GM10248 (cell line): ENCODE measurements around the gene GLI2.

ENCODE experiments used
- CTCF ChIA-PET: fragments of 300-600 bp; sonication (Branson Sonifier 250); formaldehyde crosslinking; extraction: SDS; loops from one replicate; lab custom pipeline; 2021; ENCODE audit warnings: antibody characterized with exemption; lab: Yijun Ruan, JAX
- POLR2A ChIA-PET: fragments of 350-650 bp; sonication (Branson Sonifier 250); formaldehyde crosslinking; extraction: SDS; loops from one replicate; lab custom pipeline; 2020; ENCODE audit warnings: antibody characterized with exemption; lab: Yijun Ruan, JAX
- DNase-seq: peaks from one replicate; pipeline ENCODE4 v3.0.0; 2012; ENCODE audit errors: extremely low spot score
- TF ChIP-seq, protein P1 (sequence below): IDR thresholded peaks from 2 replicates; pipeline ENCODE4 v1.5.1; 2012; ENCODE audit warnings: mild to moderate bottlenecking, low read depth; ENCODE audit errors: extremely low read depth, missing control alignments, control extremely low read depth

GLI2 gene

DNA sequence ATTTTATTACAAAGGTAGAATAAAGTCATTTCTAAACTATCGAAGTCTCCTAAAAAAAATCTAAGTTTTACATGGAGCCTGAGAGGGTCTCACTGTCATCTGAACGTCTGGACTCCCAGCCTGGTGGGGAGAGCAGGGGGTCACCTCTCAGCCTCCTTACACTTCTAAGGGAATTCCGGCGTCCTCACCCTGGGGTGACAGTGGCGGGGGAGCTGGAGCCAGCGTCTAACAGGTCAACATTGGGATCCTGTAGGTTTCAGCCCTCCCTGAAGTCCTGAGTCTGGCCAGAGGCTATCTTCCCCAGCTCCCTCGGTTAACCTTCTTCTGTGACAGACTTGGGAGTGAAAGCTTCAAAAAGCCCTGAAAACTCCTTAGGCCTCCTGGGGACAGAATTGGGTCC is 34.6 kb upstream of the GLI2 start:
- CTCF ChIA-PET = interaction anchor here (0.8 to 1.2 kb wide), 3 partner anchors 18 to 20 kb away, joined by 3 to 5 read pairs (median 3); no protein-coding TSS in a partner anchor
- POLR2A ChIA-PET = interaction anchor here (0.6 kb wide), 1 partner anchor 1632 kb away, joined by 4 read pairs; no protein-coding TSS in a partner anchor
- DNase-seq = no peak
- TF ChIP-seq, protein P1, sequence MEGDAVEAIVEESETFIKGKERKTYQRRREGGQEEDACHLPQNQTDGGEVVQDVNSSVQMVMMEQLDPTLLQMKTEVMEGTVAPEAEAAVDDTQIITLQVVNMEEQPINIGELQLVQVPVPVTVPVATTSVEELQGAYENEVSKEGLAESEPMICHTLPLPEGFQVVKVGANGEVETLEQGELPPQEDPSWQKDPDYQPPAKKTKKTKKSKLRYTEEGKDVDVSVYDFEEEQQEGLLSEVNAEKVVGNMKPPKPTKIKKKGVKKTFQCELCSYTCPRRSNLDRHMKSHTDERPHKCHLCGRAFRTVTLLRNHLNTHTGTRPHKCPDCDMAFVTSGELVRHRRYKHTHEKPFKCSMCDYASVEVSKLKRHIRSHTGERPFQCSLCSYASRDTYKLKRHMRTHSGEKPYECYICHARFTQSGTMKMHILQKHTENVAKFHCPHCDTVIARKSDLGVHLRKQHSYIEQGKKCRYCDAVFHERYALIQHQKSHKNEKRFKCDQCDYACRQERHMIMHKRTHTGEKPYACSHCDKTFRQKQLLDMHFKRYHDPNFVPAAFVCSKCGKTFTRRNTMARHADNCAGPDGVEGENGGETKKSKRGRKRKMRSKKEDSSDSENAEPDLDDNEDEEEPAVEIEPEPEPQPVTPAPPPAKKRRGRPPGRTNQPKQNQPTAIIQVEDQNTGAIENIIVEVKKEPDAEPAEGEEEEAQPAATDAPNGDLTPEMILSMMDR = no peak

DNA sequence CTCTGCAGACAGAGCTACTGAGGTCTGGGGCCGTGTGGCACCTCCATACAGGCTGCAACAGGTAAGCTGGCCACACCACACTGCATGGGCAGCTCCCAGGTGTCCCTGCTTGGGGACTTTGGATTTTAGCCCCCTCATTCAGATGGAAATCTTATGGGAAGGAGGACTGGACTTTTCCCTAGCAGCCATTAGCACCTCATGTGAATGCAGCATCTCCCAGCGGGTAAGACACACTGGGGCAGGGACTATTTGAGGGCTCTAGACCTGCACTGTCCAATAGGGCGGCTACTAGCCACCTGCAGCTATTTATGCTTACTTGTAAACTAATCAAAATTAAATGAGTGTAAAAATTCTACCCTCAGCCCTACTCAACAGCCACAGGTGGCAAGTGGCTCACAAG is 34.2 kb upstream of the GLI2 start:
- CTCF ChIA-PET = interaction anchor here (0.8 to 1.2 kb wide), 2 partner anchors 19 to 21 kb away, joined by 3 to 5 read pairs; no protein-coding TSS in a partner anchor
- TF ChIP-seq, protein P1 = no peak
- POLR2A ChIA-PET = no interaction called here
- no peak for DNase-seq

DNA sequence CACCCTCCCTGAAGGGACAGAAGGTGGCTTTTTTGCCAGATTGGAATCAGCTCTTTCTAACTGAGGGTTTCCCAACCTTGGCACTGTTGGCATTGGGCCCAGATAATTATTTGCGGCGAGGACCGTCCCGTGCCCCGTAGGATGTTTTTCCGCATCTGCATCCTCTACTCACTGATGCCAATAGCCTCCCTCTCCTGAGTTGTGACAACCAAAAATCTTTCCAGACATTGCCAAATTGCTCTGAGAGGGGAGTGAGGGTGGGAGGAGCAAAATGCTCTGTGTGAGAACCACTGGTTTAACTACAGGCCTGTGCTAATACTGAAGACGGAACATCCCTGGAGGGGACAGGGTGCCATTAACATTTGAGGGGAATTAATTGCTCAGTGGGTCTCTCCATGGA is 33.6 kb upstream of the GLI2 start:
- no peak for DNase-seq
- CTCF ChIA-PET = interaction anchor here (0.8 to 1.2 kb wide), 2 partner anchors 19 to 21 kb away, joined by 3 to 5 read pairs; no protein-coding TSS in a partner anchor
- POLR2A ChIA-PET = no interaction called here
- TF ChIP-seq, protein P1 = no peak

DNA sequence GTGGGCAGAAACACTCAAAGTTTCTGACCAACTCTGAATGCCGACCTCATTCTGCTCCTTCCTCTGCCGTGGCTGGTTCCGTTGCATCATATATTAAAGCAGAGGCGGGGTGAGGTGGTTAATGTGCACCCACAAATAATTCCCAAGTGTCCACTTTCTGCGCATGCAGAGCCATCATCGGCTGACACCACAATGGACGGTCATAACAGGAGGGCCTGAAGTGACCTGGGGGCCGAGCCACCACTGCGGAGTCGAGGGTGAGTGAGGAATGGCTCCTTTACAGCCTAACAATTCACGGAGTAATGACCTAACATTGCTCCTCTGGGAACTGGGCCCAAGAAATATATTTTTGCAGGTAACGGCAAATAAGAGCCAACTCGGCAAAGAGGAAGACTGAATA is 32.9 kb upstream of the GLI2 start:
- ChIA-PET CTCF (interaction anchor here (0.8 kb wide), 1 partner anchor 22 kb away, joined by 3 read pairs; no protein-coding TSS in a partner anchor), POLR2A (no interaction called here)
- TF ChIP-seq, protein P1 = no peak
- DNase-seq = no peak

DNA sequence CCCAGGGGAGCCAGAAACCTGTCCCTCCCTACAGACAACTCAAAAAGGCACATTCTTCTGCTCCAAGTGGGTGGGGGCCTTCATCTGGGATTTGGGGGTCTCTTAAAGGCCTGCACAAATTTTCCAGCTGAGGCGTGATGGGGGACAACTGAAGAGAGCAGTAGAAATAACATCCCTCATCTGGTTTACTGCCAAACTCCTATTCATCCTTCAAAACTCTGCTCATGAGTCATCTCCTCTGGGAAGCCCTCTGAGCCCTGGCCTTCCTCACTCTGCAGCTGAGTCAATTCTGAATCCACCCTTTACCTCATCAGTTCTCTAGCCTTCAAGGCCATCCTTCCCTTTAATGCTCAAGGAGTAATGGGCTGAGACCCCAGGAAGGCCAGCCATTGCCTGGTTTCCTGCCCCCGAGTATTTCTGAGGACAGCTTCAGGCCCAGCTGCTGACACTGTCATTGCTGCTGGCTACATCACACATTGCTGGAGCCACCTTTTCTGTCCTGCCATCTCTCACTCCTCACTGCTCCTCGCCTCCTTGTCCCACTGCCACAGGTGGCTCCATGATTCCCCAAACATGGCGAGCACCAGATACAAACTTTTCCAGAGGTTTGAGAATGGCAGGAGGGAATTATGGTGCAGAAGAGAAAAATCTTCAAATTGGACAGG is 32.2 kb upstream of the GLI2 start:
- no peak for DNase-seq
- ChIA-PET POLR2A (no interaction called here), CTCF (interaction anchor here (0.8 to 1.2 kb wide), 2 partner anchors 8 to 23 kb away, joined by 3 to 4 read pairs; no protein-coding TSS in a partner anchor)
- TF ChIP-seq, protein P1 = no peak

DNA sequence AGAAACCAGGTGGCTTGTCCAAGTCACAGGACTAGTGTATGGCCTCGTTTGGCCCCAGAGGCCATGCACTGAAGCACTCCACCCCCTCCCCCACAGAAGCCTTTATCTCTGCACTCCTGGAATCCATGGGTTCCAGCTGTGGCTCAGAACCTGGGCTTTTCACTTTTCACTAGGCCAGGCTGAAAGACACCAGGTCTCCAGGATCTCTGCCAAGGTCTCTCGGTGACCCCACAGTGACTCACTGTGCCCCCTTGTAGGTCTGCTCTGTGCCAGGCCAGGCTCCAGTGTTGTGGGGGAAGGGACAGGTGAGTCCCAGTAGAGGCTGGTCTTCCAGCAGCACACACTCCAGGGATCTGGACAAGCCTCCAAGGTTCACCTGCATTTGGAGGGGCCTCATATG is 31.0 kb upstream of the GLI2 start:
- TF ChIP-seq, protein P1 = no peak
- DNase-seq = no peak
- POLR2A ChIA-PET = no interaction called here
- CTCF ChIA-PET = interaction anchor here (1.2 kb wide), 1 partner anchor 9 kb away, joined by 4 read pairs; no protein-coding TSS in a partner anchor
